Measurements from ENCODE around the gene SMIM32. TPM values are rescaled to one million over a fixed set of nuclear protein-coding genes. Genes with fewer than 3 reads are reported as not detected.
A peak's percentile ranks its signal among the peaks of the same experiment; 100 is the strongest.

Gene SMIM32
- total RNA-seq, 1 donor from 2014 or later = 0.30 TPM

DNA sequence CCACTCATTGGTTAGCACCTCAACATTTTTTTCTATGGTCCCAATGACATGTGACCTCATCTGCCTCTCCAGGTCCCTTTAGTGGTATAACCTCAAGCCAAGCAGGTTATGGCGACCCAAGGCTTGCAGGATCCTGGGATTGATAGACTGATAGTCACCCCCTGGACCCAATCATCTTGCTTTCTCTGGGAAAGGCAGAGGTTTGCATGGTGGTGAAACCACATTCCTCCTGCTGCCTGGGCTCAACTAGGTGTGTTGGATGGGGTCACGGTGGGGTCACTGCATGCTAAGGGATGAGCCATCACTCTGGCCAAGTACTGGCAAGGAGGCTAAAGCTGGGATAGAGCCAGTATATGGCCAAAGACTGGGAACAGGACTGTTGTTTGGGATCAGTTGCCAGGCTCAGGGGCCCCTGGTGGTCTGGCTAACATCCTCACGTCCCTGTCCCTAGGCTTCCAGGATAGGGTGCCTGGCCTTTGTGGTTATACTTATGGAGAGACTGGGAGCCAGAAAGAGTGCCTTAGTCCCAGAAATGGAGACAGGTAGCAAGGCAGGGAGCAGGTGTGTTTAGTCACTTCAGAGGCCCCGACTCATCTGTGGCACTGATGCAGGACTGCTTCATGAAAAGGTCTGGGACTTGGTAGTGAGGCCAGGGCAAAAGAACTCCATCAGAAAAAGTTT lies 4.6 kb upstream of the SMIM32 start:
- no peak overlapping the region for H3K4me3 ChIP-seq (ENCODE audit: insufficient read depth, low read depth, low read length)
- no peaks in the 10 kb centered on the region for H3K9me3 ChIP-seq (ENCODE audit: insufficient read depth, low read depth, low read length)
- H3K27me3 ChIP-seq (ENCODE audit: insufficient read depth, low read length) = peaks cover 17% of the 10 kb centered on the region
- H4K20me1 ChIP-seq (ENCODE audit: insufficient read depth, low read length) = peaks cover 4% of the 10 kb centered on the region
- H3K79me2 ChIP-seq (ENCODE audit: insufficient read depth, low read length) = no peaks in the 10 kb centered on the region
- H3K27me3 Mint-ChIP-seq (ENCODE audit: low read depth, unreplicated experiment) = peaks cover 39% of the 10 kb centered on the region
- no peak for FAIRE-seq
- no peak overlapping the region for H3K4me2 ChIP-seq (ENCODE audit: low read length)
- TF ChIP-seq, protein P1, sequence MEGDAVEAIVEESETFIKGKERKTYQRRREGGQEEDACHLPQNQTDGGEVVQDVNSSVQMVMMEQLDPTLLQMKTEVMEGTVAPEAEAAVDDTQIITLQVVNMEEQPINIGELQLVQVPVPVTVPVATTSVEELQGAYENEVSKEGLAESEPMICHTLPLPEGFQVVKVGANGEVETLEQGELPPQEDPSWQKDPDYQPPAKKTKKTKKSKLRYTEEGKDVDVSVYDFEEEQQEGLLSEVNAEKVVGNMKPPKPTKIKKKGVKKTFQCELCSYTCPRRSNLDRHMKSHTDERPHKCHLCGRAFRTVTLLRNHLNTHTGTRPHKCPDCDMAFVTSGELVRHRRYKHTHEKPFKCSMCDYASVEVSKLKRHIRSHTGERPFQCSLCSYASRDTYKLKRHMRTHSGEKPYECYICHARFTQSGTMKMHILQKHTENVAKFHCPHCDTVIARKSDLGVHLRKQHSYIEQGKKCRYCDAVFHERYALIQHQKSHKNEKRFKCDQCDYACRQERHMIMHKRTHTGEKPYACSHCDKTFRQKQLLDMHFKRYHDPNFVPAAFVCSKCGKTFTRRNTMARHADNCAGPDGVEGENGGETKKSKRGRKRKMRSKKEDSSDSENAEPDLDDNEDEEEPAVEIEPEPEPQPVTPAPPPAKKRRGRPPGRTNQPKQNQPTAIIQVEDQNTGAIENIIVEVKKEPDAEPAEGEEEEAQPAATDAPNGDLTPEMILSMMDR (IDR thresholded peaks at IDR 0.05; ENCODE audit: insufficient read depth, low read depth, low read length) = no peak
- no peak for TF ChIP-seq EZH2 (IDR thresholded peaks at IDR 0.05; ENCODE audit: insufficient read depth, low read length)
- no peak overlapping the region for H3K9ac ChIP-seq (ENCODE audit: low read length)
- no peak for DNase-seq (ENCODE audit: low read depth)
- H3K4me1 Mint-ChIP-seq (ENCODE audit: low read depth, unreplicated experiment) = peaks cover 13% of the 10 kb centered on the region
- peaks cover 6% of the 10 kb centered on the region for H3K4me1 ChIP-seq (ENCODE audit: insufficient read depth, low read length)
- no peak overlapping the region for H2AFZ ChIP-seq (ENCODE audit: low read depth, low read length)
- peaks cover 3% of the 10 kb centered on the region for H3K9me3 Mint-ChIP-seq (ENCODE audit: unreplicated experiment)
- no peak overlapping the region for H3K27ac Mint-ChIP-seq (ENCODE audit: unreplicated experiment)
- H3K27ac ChIP-seq (ENCODE audit: low read depth, low read length) = no peak overlapping the region
- peaks cover 8% of the 10 kb centered on the region for H3K36me3 Mint-ChIP-seq (ENCODE audit: low read depth, unreplicated experiment)
- no peak overlapping the region for H3K4me3 Mint-ChIP-seq (ENCODE audit: unreplicated experiment)
- H3K36me3 ChIP-seq (ENCODE audit: insufficient read depth, low read length) = no peaks in the 10 kb centered on the region

DNA sequence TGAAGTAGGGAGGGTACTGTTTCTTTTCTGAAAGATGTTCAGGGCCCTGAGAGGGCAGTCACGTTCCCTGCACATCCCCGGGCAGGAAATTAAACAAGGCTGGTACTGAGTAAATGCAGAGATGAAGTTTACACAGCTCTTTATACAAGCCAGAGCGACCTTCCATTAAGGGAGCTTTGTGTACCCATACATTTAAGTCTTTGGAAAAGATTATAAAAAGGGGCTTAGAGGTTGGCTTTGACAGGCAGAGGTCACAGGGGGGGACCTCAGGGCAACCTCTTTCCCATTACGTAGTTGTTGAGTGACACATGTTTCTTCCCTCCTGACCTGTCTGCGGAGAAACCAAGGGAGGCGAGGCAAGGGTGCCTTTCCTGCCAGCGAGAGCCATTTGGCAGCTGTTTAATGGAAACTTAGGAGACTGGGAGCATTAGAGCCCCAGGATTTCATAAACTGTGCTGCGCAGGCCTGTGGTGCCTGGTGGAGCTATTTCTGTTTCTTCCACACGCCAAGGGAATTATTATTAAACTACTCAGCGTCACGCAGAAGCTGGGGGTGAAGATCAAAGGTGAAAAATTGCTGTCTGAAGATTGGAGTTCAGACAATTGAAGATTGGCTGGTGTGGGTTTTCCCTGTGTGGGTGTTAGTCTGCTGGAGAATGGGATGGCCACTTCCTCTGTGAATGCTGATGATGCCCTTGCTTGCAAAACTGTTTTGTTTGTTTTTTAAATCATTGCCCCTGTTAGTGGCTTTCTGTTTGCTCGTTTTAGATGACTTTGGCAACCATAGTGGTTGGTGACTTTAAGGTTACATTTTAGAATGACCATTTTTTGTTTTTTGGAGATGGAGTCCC lies 3.2 kb upstream of the SMIM32 start:
- H3K36me3 ChIP-seq (ENCODE audit: insufficient read depth, low read length) = no peaks in the 10 kb centered on the region
- H3K27me3 ChIP-seq (ENCODE audit: insufficient read depth, low read length) = peaks cover 30% of the 10 kb centered on the region
- H3K9me3 ChIP-seq (ENCODE audit: insufficient read depth, low read depth, low read length) = no peaks in the 10 kb centered on the region
- peaks cover 11% of the 10 kb centered on the region for H3K36me3 Mint-ChIP-seq (ENCODE audit: low read depth, unreplicated experiment)
- no peak overlapping the region for H3K27ac Mint-ChIP-seq (ENCODE audit: unreplicated experiment)
- peaks cover 15% of the 10 kb centered on the region for H3K4me1 ChIP-seq (ENCODE audit: insufficient read depth, low read length)
- H3K79me2 ChIP-seq (ENCODE audit: insufficient read depth, low read length) = no peaks in the 10 kb centered on the region
- no peak overlapping the region for H2AFZ ChIP-seq (ENCODE audit: low read depth, low read length)
- no peak overlapping the region for H3K4me3 ChIP-seq (ENCODE audit: insufficient read depth, low read depth, low read length)
- no peak overlapping the region for H3K4me3 Mint-ChIP-seq (ENCODE audit: unreplicated experiment)
- peak; percentile 10 for DNase-seq (ENCODE audit: low read depth)
- TF ChIP-seq EZH2 (IDR thresholded peaks at IDR 0.05; ENCODE audit: insufficient read depth, low read length) = no peak
- TF ChIP-seq, protein P1 (IDR thresholded peaks at IDR 0.05; ENCODE audit: insufficient read depth, low read depth, low read length) = no peak
- FAIRE-seq = no peak
- peaks cover 12% of the 10 kb centered on the region for H3K4me1 Mint-ChIP-seq (ENCODE audit: low read depth, unreplicated experiment)
- peaks cover 41% of the 10 kb centered on the region for H3K27me3 Mint-ChIP-seq (ENCODE audit: low read depth, unreplicated experiment)
- H3K4me2 ChIP-seq (ENCODE audit: low read length) = no peak overlapping the region
- peaks cover 3% of the 10 kb centered on the region for H3K9me3 Mint-ChIP-seq (ENCODE audit: unreplicated experiment)
- H3K9ac ChIP-seq (ENCODE audit: low read length) = no peak overlapping the region
- H4K20me1 ChIP-seq (ENCODE audit: insufficient read depth, low read length) = peaks cover 7% of the 10 kb centered on the region
- no peak overlapping the region for H3K27ac ChIP-seq (ENCODE audit: low read depth, low read length)
